NCI-H2081 (cell line): ENCODE data around the gene TBC1D17.
A peak's percentile ranks its signal among the peaks of the same experiment; 100 is the strongest.

Source experiments
- DNase-seq, 2 experiments: peaks; one replicate each; lab custom pipeline; 2025; lab: John Stamatoyannopoulos, UW

Gene TBC1D17

DNA sequence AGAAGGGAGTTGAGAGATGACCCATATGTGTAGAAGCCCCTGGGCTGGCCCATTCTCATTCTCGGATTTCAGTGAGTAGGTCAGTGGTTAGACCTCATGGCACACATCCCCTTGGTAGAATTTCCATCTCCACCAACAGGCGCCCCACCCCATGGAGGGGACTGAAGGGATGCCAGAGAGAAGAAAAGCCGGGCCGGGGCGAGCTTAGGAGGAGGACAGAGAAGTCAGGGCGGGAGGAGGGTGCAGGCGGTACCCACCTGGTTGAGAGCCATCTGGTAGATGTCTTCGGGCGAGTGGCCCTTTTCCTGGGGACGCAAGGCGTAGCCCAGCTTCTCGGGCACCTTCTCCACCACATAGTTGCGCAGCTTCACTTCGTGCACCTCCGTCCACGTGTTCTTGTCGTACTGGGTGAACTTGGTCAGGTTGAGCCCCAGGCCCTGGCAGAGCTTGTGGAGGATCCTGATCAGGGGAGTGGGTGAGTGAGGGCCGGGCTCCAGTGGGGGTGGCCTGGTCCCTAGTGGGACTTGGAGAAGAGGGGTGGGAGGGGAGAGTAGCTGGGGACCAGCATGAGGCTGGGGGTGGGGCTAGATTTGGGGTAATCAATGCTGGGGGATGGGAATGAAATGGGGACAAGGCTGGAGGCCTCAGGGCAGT is 16.6 kb downstream of the TBC1D17 start:
- no peak for DNase-seq

DNA sequence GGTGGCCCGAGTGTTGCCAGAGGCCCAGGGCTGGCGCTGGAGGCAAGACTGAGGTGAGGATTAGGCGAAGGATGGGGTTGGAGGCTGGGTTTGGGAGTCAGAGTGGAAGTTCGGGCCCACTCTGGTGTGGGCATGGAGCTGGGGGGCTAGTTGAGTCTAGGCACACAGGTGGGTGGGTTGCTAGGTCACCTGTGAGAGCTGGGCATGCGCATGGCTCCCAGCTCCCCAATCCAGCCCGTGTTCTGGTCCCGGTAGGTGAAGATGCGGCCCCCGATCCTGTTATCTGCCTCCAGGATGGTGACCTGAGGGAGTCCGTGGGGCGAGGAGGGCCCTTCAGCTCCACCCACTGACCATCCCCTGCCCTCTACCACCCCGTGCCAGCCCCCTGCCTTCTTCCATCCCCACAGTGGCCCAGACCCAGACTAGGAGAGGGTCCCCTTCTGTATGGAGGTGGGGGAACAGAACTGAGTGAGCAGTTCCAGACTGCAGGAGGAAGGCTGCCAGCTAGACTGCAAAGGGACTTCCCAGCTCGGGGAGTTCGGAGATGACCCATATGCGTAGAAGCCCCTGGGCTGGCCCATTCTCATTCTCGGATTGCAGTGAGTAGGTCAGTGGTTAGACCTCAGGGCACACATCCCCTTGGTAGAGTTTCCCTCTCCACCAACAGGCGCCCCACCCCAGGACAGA is 17.5 kb downstream of the TBC1D17 start:
- no peak for DNase-seq

DNA sequence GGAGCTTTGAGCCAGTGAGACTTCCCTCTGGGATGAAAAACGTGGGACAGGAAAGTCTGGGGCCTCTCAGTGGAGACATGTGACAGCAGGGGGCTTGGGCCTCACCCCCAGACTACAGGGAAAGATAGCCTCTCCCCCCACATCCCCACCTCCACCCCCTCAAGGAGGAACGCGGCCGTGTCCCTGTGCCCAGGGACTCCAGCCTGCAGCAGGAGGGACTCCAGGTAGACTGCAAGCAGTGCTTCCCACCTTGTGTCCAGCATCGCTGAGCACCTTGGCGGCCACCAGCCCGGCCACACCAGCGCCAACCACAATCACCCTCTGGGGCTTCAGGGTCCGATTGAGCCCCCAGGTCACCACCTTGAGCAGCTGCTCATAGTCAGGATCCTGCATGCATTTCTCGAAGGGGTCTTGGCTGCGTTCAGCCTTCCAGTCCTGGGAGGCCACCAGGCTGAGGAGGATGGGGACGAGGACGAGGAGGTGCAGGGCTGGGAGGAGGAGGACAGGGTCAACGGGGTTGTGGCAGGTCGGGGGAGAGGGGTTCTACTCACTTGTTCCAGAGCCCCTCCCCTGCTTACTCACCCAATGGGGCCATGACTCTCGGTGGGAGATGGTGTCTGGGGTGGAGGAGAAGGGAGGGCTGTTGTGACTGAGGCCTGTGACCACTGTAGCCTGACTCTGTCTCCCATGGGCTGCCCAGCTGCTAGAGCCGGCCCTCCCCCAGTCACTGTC is 18.2 kb downstream of the TBC1D17 start:
- DNase-seq = no peak

DNA sequence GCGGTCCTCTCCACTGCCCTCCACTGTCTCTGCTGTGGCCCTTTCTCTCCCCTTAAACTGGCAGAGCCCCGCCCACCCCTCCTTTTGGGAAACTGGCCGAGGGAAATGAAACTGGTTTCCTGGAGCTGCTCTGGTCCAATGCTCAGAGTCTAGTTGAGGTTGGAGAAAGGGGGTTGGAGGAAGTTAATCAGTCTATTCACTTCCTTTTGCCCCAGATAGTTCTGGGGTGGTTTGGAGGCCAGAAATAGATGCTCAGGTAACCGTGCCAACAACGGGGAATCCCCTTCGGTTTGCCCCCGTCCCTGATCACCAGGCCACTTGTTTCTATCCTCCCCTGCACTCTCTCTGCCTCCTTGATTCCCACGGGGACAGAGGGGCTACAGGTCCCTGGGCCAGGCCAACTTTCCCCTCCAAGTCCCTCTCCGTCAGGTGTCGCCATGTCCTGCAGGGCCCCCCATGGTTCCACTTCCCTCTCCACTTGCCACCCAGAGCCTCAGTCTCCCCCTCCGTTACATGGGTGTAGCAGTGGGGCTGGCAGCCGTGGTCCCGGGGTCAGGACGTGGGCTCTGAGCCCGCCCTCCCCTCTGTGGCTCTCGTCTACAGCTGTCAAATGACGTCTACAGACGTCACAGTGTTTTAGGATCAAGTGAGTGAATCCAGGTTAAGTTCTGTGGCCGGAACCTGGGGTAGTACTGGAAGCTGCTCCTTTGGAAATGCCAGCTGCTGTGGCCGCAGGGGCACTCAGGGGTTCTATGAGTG is 19.5 kb downstream of the TBC1D17 start, which contains the start of gene IL4I1:
TSS of gene IL4I1 (minus strand) at position 25 of the 759 bp plus-strand sequence. CDS start 727 bp downstream, outside the sequence.
- no peak for DNase-seq

DNA sequence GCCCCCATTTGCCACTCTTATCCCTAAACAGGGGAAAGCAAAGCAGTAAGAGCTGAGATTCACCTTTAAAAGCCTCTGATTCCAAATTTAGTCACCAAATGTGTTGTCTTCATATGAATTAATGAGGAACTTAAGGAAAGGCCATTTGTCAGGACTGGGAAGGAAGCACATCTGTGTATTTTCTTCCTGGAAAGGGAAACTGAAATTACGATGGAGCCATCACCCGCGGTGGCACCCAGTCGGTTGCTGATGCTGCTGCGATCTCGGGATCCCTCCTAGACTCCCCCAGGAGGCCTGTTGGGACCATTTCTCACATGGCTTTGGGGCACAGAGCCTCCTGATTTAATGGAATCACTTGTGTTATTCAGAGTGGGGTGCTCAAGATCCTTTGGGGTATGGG is 26.6 kb downstream of the TBC1D17 start:
- no peak for DNase-seq

DNA sequence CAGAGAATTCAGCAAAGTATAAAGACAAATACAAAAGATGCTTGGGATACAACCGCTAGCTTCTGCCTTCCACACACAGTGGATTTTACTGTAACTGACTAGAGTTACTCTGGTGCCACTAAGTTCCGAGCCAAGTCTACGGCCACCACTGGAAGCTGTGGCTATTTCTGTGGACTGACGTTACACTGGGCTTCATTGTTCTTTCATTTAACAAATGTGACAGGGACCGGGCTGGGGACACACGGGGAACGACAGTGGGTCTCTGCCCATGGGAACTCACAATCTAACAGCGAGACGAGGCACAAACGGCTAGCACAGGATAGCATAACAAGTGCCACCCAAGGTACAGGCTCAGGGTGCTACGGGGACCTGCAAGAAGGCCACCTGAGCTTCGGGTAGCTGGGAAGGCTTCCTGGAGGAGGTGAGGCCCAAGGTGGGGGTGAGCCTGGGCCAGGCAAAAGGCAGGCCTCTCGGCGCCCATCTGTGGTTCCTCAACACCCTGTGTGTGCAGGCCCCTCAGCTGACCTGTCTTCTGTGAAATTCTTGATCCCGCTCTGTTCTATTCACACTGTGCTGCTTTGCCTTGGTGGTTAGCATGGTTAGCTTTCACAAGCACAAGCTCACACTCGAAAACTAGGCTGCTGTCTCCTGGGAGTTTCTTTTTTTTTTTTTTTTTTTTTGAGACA is 29.5 kb downstream of the TBC1D17 start:
- no peak for DNase-seq

DNA sequence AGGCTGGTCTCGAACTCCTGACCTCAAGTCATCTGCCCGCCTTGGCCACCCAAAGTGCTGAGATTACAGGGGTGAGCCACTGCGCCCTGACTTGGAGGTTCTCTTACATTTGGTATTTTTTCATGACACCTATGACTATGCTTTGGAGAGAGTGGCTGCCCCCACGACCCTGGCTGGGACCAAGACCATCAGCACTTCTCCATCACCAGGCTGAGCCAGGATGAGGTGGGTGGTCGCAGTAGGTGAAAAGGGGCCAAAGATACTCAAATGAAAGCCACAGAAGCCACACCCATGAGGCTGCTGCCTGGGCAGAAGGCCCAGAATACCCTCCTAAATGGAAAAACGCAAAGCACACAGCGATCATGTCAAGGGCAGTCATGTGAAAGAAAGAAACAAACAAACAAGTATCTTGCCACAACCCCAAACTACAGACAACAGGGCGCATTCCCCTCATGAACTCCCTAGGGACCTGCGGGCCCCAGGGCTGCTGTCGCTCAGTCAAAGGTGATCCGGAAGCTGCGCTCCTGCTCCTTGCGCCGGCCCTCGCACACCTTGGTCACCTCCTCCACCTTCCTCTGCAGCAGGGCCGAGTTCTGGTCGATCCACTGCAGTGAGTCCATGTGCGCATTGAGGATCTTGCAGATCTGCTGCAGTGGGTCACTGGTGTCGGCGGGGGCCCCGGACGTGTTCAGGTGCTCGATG is 30.4 kb downstream of the TBC1D17 start:
- DNase-seq = no peak

DNA sequence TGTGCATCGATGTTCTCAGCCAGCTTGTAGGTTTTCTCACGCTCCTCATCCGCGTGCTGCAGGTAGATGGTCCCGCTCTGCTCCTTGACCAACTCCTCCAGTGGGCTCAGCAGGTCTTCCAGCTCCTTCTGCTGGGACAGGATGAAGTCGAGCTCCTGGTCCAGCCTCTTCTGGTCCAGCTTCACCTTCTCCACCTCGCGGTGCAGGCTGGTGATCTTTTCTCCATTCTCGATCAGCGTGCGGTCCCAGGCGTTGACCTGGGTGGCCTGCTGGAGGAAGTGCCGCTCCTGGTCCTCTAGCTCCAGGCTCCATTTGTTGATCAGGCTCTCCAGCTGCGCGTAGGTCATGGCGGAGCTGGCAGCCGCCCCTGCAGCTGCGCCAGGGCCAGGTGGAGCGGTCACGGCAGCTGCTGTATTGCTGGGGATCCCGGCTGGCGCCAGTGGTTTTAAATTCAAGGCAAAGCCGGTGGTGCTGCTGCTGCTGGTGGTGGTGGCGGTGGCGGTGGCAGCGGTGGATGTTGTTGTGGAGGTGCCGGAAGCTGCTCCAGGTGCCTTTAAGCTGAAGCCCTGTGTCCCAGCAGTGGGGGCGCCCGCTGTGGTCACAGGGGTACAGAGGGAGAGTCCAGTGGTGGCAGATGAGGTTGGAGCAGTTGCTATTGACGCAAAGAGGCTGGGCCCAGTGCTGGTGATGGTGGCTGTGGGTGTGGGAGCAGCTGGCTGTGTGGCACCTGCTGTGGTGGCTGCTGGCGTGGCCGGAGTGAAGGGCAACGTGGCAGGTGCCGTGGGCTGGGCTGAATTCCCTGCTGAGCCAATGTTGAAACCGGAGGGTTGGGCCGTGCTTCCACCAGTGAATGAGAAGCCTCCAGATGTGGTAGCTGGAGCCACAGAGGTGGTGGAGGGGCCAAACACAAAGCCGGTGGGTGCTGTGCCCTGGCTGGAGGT is 31.2 kb downstream of the TBC1D17 start:
- DNase-seq = no peak

DNA sequence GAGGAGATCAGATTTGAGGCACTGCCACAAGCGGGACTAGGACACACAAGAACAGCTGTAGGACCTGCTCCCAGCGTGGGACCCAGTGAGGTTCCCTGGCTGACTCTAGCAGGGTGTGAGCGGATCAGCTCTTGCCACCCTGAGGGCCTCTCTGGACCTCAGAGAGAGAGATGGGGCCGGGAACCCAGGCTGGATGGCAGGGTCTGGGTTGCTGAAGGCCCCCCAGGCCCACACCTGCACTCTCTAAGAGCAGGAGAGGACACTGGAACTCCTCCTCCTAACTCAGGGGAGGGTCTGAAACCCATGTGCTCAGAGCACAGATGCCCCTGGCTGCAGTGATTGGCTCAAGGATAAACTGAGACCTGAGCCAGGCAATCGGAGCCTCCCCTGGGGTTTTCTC is 32.7 kb downstream of the TBC1D17 start:
- no peak for DNase-seq

DNA sequence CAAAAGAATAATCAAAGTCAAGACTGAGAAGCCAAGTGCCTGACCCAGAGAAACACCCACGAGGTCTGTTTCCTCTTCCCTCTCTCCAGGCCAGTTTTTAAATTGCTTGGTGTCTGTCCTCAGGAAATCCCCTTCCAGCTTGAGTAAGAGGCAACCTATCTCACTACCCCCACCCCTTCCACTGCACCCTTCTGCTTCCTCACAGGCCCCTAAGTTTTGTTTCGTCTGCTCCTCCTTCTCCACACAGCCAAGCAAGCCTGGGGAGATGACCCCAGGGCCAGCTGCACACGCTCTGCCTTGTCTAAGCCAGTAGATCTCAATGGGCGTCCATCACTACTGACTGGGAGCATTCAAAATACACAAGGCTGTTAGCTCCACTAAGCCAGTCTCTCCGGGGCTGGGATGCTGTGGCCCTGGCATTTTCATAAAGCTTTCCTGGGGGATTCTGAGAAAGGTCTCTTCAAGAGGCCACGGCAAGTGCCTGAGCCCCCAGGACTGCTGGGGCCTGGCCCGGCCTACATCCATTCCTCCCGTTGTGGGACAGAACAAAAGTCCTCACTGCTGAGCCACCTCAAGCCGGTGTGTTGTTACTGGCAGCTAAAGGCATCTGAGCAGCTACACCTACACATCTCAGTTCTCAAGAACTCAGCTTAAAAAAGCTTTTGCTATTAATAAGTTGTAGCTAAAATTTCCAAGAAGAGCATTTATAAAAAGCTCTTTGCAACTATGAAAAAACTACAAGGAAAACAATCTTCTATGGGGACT is 34.1 kb downstream of the TBC1D17 start:
- no peak for DNase-seq

DNA sequence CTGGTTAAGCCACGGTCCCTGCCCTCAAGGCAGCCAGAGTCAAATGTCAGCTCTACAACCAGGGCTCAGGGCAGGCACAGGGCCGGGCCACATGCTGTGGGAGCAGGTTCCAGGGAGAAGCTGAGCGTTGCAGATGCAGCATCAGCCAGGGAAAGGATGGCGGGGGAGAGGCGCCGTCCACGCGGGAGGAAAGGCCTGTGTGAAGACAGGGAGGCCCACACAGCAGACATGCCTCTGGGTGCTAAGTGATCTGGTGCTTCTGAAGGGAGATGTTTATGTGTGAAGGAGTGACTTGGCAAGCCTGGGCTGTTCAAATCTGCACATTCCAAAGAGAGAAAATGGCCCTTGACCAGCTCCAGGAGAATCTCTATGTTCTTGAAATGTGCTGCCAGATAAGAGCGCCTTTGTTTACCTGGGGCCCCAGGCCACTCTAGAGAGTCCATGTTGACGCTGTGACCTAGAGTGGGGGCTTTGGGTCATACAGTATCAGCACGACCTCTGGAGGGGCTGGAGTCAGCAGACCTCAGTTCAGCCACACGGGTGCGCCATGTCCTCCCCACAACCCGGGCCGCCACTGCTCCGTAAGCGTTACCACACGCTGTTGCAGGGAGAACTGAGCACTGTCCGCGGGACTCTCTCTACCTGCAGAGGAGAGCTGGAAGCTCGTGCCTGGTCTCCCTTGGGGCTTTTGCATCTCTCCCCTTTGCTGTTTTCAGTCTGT is 35.6 kb downstream of the TBC1D17 start:
- no peak for DNase-seq

DNA sequence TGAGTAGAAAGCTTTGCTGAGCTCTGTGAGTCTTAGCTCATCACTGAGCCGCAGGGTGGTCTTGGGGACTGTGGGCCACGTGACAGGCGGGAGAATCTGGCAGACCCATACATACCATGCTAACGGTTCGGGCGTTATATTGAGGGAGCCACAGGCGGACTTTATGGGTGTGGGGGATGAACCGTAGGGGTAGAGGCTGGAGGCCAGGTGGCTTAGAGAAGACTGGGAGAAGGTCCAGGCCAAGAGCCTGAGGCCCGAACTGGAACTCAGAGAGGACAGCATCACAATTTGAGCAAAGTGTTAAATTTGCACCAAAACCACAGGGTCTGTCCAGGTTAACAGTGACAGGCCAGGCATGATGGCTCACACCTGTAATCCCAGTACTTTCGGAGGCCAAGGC is 36.2 kb downstream of the TBC1D17 start:
- no peak for DNase-seq

DNA sequence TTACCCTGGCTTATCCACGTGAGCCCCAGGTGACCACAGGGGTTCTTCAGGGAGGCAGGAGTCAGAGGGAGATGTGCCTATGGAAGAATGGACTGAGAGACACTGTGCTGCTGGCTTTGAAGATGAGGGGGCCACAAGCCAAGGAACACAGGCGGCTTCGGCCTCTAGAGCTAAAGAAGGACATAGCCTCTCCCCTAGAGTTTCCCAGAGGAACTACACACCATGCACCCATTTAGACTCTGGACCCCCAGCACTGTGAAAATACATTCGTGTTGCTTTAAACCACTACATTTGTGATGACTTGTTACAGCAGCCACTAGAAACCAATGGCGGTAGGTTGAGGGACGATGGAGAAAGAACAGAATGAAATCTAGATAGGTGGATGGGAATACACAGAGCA is 37.8 kb downstream of the TBC1D17 start:
- DNase-seq = no peak

DNA sequence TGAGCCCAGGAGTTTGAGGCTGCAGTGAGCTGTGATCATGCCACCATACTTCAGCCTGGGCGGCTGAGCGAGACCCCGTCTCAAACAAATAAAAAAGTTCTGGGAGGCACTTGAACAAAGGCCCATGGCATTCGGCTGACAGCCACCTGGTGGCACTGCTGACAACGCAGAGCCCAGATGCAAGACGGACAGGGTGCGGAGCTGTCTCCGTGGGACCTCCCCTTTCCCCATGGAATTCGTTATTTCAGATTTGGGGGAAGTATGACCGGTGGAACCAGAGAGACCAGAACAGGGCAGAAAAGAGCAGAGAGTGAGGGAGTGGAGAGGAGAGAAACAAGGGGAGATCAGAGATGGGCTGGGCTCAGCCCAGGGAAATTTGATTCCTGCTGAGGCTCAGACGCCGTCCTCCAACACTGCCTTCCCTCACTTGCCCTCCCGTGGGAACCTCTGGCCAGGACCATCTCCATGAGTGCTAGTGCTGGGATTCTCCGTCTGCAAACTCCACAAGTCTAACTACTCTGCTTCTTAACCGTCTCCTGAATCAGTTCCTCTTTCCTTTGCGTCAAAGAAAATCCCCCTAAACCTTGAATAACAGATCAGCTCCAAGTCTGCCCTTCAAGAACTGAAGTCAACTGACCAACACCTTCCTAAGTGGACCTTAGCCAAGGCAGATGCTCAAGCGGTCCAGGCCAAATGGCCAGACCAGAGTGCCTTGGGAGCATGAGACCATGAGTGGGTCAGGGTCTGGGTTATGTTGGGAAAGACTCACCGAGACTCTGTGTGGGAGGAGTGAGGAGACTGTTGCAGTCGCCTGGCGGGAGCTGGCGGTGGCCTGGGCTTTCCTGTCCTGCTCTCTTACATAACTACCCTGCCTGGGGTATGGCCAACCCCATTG is 39.6 kb downstream of the TBC1D17 start:
- DNase-seq = no peak

DNA sequence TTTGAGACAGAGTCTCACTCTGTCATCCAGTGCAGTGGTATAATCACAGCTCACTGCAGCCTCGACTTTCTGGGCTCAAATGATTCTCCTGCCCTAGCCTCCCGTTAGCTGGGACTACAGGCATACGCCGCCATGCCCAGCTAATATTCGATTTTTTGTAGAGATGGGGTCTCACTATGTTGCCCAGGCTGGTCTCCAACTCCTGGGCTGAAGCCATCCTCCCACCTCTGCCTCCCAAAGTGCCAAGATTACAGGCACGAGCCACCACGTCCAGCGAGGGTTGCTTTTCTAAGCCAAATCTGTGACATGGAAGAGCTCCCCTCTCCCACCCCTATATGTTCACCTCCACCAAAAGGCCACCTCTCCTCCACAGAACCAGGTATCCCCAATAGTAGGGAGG is 40.6 kb downstream of the TBC1D17 start:
- no peak for DNase-seq

DNA sequence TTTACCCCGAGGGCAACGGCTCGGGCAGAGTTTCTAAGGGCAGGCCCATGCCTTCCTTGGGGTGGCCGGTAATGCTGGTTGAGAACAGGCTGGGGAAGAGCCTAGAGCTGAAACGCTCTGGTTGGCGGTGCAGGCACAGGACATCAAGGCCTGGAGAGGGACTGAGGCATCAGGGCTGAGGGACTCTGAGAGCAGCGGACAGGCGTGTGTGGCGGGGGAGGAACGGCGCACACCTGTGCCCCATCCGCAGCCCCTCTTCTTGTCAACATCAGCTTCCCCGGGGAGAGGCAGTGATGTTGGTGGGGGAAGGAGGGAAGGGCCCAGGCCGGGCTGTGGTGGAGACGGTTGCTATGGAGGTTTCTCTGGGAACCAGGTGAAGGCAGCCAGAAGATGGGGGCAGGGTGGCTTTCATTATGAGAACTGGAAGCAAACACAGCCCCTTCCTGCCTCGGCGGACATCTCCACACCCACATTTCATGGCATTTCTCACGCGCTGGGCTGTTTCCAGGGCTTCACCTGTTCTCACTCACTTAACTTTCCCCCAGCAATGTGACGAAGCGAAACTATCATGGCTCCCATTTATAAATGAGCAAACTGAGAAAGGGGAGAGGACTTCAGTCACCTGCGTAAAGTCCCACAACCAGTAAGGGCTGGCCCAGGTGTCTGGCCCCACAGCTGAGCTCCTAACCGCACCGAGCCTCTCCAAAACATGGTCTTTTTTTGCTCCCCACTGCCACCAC is 43.3 kb downstream of the TBC1D17 start:
- peak in 1 of 2 experiments; percentile 9 for DNase-seq
